ENCODE data around the gene DCDC2.
"Not testable (repeated sequence)": the region's sequence is repeated elsewhere in the genome, so short reads cannot be mapped to it uniquely, and the experiment has no call there.

DCDC2 gene

GRCh38 chr6:24255676-24256075 lies 102.2 kb downstream of the DCDC2 start:
- DNase-seq, result no peak

- DNase-seq, result no peak
Measured at GRCh38 chr6:24253360-24253759, 104.5 kb downstream of the DCDC2 start.

DNA sequence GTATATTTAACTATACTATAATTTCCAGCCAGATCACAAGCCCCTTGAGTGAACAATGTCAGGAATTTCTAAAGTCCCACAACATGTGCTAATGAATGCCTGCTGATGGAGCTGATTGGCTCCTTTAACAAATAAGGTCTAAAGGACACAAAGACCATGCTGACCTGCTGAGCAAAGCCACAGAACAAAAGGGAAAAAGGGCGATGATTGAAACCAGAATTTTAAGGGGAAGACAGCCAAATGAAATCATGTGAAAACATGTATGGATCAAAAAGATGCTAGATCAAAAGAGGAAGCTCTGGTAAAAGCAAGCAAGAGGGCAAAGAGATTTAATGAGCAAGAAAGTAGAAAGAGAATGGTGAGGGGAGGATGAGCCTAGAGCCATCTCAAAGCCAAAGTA lies 105.6 kb downstream of the DCDC2 start:
- DNase-seq, result no peak

DNA sequence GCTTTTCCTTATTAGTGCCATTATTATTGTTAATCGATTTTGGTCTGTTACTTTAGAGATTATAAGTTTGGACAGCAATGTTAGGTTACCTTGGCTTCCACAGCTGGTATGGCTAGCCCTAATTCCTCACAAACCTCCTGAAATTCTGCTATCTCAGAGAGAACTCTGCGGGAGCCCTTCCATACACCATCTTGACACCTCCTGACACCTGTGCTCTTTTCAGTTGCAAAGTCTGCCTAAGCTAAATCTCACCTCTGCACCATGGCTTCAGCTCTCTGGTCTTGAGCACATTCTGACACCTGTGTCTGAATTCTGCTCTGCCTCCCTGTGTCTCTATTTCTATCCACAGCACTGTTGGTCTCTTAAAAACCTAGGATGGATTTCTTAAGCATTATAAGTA lies 106.5 kb downstream of the DCDC2 start:
- no peak for DNase-seq

GRCh38 chr6:24249926-24250325 lies 107.9 kb downstream of the DCDC2 start:
- no peak for DNase-seq

GRCh38 chr6:24245275-24245674 lies 112.6 kb downstream of the DCDC2 start:
- DNase-seq, result no peak

DNA sequence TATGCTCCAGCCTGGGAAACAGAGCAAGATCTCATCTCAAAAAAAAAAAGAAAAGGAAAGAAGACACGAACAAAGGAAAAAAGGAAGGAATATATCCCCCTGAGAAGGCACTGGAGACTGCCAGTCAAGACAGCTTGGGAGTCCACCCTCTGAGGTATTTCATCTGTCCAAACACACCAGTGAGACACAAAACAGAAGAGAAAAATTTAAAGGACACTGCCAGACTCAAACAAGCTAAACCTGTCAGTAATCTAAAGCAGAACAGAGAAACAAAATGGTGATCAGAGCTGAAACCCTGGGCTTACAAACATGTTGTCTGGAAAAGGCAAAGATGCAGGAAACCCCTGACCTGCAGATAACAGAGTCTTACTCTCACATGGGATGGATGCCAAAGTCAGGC lies 114.9 kb downstream of the DCDC2 start:
- no peak for DNase-seq

DNA sequence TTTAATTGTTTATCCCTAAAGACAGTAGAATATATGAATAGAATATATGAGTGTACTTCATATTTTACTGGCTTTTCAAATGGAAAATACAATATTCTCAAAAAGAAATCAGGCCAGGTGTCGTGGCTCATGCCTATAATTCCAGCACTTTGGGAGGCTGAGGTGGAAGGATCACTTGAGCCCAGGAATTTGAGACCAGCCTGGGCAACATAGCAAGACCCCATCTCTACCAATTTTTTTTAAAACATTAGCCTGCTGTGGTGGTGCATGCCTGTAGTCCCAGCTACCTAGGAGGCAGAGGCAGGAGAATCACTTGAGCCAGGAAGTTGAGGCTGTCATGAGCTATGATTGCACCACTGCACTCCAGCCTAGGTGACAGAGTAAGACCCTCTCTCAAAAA lies 116.1 kb downstream of the DCDC2 start:
- DNase-seq, result not testable (repeated sequence)

DNA sequence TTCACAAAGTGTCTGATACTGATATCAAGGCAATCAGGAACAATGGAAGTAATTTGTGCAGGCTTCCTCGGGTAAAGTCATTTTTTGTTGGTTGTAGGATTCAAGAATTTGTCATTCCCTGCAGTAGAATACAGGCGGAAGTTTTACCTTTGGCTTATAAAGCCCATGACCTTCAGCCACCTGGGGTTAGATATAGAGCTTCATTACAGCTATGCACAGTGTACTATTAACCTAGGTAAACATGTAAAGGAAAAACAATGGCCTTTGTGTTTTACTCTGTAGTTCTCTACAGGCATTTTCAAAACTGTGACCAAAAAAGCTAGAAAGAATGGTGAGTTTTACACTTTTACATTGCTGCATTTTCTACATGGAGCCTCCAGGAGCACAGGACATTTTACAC lies 116.9 kb downstream of the DCDC2 start:
- DNase-seq, result no peak

DNA sequence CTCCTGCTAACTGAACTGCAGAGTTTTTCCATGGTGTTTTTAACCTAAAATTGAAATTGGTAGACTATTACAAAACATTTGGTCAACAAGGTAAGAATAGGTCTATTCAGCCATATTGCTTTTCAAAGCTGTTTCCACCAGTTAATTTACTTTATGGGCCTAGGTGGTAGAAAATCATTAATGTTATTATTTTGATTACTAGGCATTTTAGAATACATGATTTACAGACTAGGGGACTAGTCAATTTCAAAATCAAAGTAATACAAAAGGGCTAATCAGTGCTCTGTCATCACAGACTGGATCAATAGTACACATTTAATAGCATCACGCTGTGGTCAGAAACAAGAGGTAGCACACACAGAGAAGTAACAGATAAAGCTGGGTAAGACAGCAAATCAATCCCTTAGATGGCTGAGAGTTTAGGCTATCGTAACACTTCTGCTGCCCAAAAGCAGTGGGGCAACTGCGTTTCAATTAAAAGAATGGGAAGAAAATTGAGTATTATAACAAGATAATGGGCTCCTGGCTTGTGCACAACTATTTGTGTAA lies 117.4 kb downstream of the DCDC2 start:
- DNase-seq, result no peak

DNA sequence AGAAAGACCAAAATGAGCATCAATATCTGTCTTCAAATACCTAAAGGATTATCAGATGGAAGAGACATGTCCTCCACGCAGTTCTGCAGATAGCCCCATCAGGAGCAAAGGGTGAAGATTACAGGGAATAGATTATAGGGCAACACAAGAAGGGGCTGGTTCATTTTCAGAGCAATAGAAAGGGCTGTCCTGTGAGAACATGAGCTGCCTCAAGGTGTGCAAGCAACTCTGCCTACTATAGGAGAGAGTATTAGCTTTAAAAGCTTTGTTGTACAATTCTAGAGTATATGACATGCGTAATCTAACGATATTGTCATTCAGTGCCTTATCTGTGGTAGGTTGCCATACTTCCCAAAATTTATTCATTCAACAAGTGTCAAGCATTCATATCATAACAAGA lies 119.2 kb downstream of the DCDC2 start:
- DNase-seq, result no peak

DNA sequence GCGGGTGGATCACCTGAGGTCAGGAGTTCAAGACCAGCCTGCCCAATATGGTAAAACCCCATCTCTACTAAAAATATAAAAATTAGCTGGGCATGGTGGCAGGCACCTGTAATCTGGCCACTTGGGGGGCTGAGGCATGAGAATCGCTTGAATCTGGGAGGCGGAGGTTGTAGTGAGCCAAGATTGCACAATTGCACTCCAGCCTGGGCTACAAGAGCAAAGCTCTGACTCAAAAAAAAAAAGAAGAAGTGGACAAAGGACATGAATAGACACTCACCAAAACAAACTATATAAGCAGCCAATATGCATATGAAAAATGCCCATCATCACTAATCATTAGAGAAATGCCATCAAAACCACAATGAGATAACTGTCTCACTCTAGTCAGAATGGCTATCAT lies 121.1 kb downstream of the DCDC2 start:
- DNase-seq, result not testable (repeated sequence)

DNA sequence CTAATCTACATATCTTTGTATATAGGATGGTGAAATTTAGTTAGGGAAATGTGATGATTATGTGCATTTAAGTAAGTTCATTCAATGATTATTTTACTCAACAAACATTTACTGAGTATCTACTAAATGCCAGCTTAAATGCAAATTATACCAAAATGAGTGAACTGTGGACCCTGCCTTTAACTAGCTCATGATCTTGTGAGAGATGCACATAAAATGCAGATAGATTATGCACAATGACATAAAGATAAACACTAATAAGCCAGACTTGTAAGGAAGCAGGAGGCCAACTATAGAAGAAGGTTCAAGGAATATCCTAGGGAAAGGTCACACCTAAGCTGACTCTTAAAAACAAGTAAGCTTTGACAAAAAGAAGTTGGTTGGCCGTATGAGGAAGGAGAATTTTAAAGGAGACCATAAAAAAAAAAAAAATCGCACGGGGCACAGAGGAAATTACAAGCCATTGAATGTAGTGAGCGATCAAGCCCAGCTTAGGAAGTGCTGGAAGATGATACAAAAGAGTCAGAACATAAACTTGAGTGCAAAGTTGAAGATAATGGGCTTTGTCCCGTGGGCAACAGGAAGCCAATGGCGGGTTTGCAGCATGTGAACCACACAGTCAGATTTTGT lies 123.9 kb downstream of the DCDC2 start:
- no peak for DNase-seq

DNA sequence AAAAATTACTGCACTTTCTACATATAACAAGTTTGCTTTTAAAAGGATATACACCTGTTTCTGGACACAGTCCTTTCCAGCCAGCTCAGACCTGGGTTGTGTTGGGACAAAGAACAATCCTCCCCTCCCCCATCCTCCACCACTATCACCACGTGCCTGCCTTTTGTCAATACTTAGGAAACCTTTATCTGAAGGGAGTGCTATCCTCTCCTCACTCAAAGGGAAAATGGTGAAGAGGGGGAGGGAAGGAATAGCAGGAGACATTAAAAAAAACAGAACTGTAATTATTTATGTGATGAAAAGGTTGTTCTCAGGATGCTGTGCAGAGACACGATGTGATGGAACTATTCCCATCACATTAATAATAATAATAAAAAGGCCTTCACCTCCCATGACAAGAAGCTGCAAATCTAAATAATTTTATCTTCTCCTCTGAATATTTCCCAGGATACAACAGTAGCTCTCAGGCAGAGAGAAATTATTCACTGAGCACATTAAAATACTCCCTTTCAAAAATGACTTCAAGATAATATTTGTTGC lies 126.4 kb downstream of the DCDC2 start:
- DNase-seq, result no peak

- DNase-seq, result no peak
Measured at GRCh38 chr6:24229696-24230405, 128.0 kb downstream of the DCDC2 start.

DNA sequence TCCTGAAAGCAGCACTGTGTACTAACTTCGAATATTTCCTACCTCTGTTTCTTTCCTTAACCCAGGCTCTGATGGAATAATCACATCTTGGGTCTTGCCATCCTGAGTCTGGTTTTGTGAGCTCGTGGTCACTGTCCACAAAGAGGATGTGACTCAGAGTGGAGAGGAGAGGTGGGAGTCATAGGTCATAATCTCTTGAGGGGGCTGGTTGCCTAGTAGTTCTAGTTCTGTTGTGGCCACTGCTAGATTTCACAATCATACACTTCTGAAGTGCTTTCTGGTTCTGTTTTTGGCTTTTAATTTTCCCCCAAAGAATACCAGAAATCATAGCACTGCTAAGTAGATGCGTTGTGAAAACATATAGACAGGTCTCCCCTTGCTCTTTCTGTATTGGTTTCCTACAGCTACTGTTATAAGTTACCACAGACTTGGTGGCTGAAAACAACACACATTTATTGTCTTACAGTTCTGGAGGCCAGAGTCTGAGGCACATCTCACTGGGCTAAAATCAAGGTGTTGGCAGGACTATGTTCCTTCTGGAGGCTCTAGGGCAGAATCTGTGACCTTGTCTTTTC lies 129.1 kb downstream of the DCDC2 start:
- no peak for DNase-seq

DNA sequence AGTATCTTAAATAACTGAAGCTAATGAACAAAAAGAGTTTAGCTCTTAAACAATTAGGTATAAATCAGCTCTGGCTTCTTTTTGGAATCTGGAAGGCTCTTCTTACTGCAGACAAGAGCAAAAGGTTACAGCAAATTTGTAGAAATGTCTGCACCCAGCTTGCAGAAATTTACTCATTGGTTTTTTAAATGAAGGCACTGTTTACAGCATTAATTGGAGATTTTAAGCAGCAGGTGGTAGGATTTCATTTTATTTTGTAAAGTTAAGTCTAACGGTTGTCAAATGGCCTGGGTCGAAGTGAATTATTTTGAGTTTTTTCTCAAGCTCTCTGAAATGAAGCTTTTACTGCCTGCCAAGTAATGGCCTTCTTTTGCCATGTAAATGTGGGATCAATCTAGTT lies 129.7 kb downstream of the DCDC2 start:
- no peak for DNase-seq

- no peak for DNase-seq
Measured at GRCh38 chr6:24227556-24227955, 130.3 kb downstream of the DCDC2 start.

DNA sequence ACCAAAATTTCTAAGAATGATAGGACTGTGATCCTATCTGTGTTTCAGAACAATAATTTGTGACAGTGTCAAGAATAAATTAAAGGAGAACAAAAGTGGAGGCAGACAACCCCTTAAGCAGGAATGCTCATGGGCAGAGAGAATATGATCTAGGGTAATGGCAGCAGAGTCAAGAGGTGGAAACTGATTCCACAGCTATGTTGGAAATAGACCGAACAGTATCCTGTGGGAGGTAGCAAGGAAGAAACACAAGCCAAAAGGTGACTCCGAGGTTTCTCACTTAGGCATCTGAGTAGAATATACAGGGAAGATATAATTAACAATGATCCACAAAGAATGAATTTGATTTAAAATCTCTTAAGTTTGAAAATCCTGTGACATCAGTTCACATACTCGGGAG lies 131.3 kb downstream of the DCDC2 start:
- DNase-seq, result no peak

GRCh38 chr6:24225838-24226237 lies 132.0 kb downstream of the DCDC2 start:
- no peak for DNase-seq

DNA sequence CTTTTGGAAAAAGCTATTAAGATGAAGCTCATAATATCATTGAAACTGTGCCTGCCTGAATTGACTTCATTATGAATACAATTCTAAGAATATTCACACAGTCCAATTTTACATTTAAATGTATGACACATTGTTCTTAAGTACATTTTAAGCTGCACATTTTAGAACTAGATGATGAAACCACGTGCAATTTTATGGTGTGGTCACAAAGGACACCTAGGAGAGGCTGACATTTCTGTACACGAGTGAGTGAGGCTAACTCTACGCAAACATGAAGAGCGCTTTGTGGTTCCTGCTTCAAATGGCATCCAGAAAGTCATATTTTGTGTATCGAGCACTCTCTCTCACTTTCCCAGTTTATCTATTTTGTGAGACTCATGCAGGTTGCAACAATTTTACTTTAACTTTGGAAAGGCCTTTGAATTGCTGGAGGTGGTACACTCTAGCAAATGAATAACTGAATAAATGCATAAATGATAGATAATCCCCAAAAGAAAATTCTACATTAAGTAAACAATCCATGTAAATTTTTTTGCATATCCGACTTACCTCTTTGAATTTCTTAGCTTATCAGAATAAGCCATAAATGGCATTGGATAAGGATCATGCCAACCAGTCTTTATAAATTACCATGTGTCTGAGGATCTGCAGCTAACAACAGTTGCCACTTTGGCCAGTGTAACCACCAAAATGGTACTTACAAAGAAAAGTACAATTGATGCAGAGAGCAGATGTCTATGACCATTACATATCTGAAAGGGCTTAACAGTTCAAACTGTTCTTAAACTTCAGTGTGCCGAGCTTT lies 134.5 kb downstream of the DCDC2 start:
- no peak for DNase-seq

DNA sequence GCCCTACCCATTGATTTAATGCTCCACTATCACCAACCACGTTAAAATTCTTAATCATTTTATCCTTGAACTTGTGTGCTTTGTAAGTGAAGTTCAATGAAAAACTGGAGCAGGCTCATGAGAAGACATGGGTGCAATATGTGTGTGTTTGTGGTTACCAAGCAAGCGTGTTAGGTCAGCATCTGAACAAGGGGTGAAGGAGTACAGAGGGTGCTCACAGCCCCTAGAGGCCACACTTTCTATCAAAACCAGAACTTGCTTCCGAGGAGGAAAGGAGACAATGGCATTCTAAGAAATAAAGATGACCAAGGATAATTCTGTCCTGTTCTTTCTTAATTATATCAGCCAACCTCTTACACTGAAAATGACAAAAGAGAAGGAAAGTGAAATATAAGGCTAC lies 138.2 kb downstream of the DCDC2 start:
- DNase-seq, result no peak

- no peak for DNase-seq
Measured at GRCh38 chr6:24214984-24215383, 142.9 kb downstream of the DCDC2 start.
